RWPE1 (cell line): Measurements from ENCODE around the gene HRH3.

ENCODE experiments used
- CTCF ChIA-PET: fragments of 350-600 bp; sonication (Branson Sonifier 250); formaldehyde crosslinking; extraction: SDS; loops from one replicate; lab custom pipeline; 2021; lab: Yijun Ruan, JAX
- POLR2A ChIA-PET: fragments of 400-600 bp; formaldehyde crosslinking; extraction: SDS; loops from one replicate; lab custom pipeline; 2020; ENCODE audit warnings: antibody characterized with exemption; ENCODE audit not compliant: low non-redundant PET; lab: Yijun Ruan, JAX
- DNase-seq: peaks from one replicate; pipeline ENCODE4 v3.0.0; 2012; ENCODE audit warnings: low spot score
- H3K27ac ChIP-seq: fragments of 450-650 bp; 2 replicates; pipeline ENCODE4 v1.5.1; 2017
- CTCF ChIP-seq: fragments of 450-650 bp; conservative IDR thresholded peaks from 2 replicates; pipeline ENCODE4 v1.5.1; 2017; ENCODE audit warnings: low read depth, mild to moderate bottlenecking

The HRH3 gene

GRCh38 chr20:62225820-62226635, 6.0 kb upstream of the HRH3 start:
- POLR2A ChIA-PET = interaction anchor here (0.7 kb wide), 1 partner anchor 9 kb away, joined by 3 read pairs; no protein-coding TSS in a partner anchor
- no peak for DNase-seq
- TF ChIP-seq CTCF = no peak
- no peak overlapping the region for H3K27ac ChIP-seq
- CTCF ChIA-PET = interaction anchor here (0.6 to 1.1 kb wide), 2 partner anchors 10 to 16 kb away, joined by 3 read pairs; no protein-coding TSS in a partner anchor

GRCh38 chr20:62225026-62225425, 4.9 kb upstream of the HRH3 start:
- no peak for DNase-seq
- H3K27ac ChIP-seq = no peak overlapping the region
- no peak for TF ChIP-seq CTCF
- ChIA-PET POLR2A (no interaction called here), CTCF (interaction anchor here (0.6 kb wide), 2 partner anchors 15 to 178 kb away, joined by 3 read pairs; no protein-coding TSS in a partner anchor)

- ChIA-PET CTCF (interaction anchor here (0.6 kb wide), 1 partner anchor 179 kb away, joined by 3 read pairs; no protein-coding TSS in a partner anchor), POLR2A (interaction anchor here (0.6 kb wide), 1 partner anchor 12 kb away, joined by 3 read pairs; no protein-coding TSS in a partner anchor)
- no peak overlapping the region for H3K27ac ChIP-seq
- TF ChIP-seq CTCF = no peak
- no peak for DNase-seq
These were observed 4.2 kb upstream of the HRH3 start for GRCh38 chr20:62224113-62224855.

- DNase-seq = no peak
- ChIA-PET POLR2A (interaction anchor here (0.6 kb wide), 1 partner anchor 13 kb away, joined by 3 read pairs; no protein-coding TSS in a partner anchor), CTCF (interaction anchor here (0.6 kb wide), 1 partner anchor 20 kb away, joined by 3 read pairs; no protein-coding TSS in a partner anchor)
- no peak overlapping the region for H3K27ac ChIP-seq
- TF ChIP-seq CTCF = no peak
These were observed 3.5 kb upstream of the HRH3 start for GRCh38 chr20:62223571-62223970.

GRCh38 chr20:62222972-62223371, 2.9 kb upstream of the HRH3 start:
- CTCF ChIA-PET = interaction anchor here (0.6 kb wide), 1 partner anchor 21 kb away, joined by 3 read pairs; no protein-coding TSS in a partner anchor
- H3K27ac ChIP-seq = no peak overlapping the region
- DNase-seq = no peak
- POLR2A ChIA-PET = no interaction called here
- no peak for TF ChIP-seq CTCF

- no peak for TF ChIP-seq CTCF
- DNase-seq = no peak
- ChIA-PET CTCF (interaction anchor here (0.7 kb wide), 1 partner anchor 13 kb away, joined by 4 read pairs; no protein-coding TSS in a partner anchor), POLR2A (no interaction called here)
- no peak overlapping the region for H3K27ac ChIP-seq
These were observed 2.3 kb upstream of the HRH3 start for GRCh38 chr20:62222266-62222850.
